HUES6 (cell line): ENCODE data around the gene TRPV6.

Experiments
- H3K27ac ChIP-seq: 2 replicates; pipeline ENCODE4 v1.7.0; 2013; ENCODE audit warnings: low read depth, mild to moderate bottlenecking, low read length, inconsistent platforms
- H3K27me3 ChIP-seq: 2 replicates; pipeline ENCODE4 v1.6.1; 2013; ENCODE audit warnings: low read length; ENCODE audit not compliant: control insufficient read depth, insufficient read depth
- H3K36me3 ChIP-seq: 2 replicates; pipeline ENCODE4 v1.6.1; 2013; ENCODE audit warnings: low read length; ENCODE audit not compliant: control insufficient read depth, insufficient read depth
- H3K4me1 ChIP-seq: 2 replicates; pipeline ENCODE4 v1.6.1; 2013; ENCODE audit warnings: low read length; ENCODE audit not compliant: control insufficient read depth, insufficient read depth
- H3K4me3 ChIP-seq: 2 replicates; pipeline ENCODE4 v1.5.1; 2013; ENCODE audit warnings: low read depth, low read length
- H3K9ac ChIP-seq: one replicate; pipeline ENCODE4 v1.6.1; 2013; ENCODE audit warnings: mild to moderate bottlenecking, low read length
- H3K9me3 ChIP-seq: 2 replicates; pipeline ENCODE4 v1.6.1; 2013; ENCODE audit warnings: low read depth, low read length; ENCODE audit not compliant: control insufficient read depth, insufficient read depth

TRPV6 gene

DNA sequence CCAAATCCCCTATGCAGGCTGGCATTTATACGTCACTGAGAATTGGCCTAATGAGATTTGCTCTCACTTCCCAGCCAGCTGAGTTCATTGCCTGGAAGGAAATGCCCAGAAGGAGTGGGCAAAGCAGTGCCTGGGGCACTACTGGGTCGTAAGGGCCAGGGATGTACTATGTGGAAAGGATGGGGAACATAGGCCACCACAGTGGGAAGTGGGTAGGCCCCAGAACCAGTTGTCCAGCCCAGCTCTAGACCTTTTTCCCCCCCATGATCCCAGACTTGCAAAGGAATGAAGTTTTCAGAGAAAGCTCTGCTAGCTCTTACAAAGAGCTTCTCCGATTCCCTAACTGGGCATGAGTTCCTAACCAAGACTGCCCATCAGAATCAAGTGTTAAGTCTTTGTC, 34.1 kb upstream of the TRPV6 start:
- no peaks in the 10 kb centered on the region for H3K9me3 ChIP-seq

DNA sequence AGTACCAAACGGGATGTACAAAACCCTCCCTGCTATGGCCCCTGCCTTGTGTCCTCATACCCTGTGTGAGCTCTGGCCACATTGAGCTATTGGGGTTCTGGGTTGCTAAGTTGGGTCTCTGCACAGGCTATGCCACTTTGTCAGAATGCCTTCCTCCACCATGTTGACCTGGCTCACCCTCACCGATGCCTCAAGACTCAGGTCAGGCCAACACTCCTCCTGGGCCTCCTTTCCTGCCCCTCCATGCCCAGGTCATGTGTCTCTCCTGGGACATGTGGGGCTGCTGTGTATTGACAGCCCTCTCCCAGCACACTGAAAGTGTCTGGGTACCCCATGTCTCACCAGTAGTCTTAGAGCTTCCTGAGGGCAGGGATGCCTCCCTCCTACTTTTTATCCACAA, 33.4 kb upstream of the TRPV6 start:
- Histone ChIP-seq H3K9me3 (no peaks in the 10 kb centered on the region), H3K4me3 (no peak overlapping the region), H3K27me3 (no peaks in the 10 kb centered on the region), H3K36me3 (no peaks in the 10 kb centered on the region), H3K27ac (no peak overlapping the region), H3K9ac (no peak overlapping the region), H3K4me1 (no peaks in the 10 kb centered on the region)

More for the DNA sequence above, 34.1 kb upstream of the TRPV6 start:
- H3K9ac ChIP-seq: no peak overlapping the region
- H3K27ac ChIP-seq: no peak overlapping the region
- no peaks in the 10 kb centered on the region for H3K4me1 ChIP-seq
- no peaks in the 10 kb centered on the region for H3K36me3 ChIP-seq
- H3K27me3 ChIP-seq: no peaks in the 10 kb centered on the region
- H3K4me3 ChIP-seq: no peak overlapping the region

DNA sequence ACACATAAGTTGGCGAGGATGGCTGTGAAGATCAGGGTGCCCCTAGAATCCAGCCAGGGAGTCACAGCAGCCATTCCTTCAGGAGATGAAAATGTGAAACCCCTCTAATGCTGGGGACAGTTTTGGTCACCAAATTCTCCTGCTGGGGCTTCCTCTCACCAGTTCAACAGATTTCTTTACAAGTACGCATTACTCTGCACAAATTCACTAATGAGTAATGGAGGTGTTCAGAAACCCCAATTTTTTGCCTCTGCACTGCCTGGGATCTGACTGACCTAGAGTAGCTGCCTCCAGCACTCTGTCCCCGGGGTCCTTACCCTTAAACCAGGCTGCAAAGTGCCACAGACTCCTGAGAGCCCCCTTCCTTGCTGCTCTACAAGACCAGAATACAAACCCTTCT, 31.9 kb upstream of the TRPV6 start:
- no peak overlapping the region for H3K27ac ChIP-seq
- H3K4me3 ChIP-seq: no peak overlapping the region
- no peaks in the 10 kb centered on the region for H3K36me3 ChIP-seq
- no peak overlapping the region for H3K9ac ChIP-seq
- H3K27me3 ChIP-seq: no peaks in the 10 kb centered on the region
- H3K9me3 ChIP-seq: no peaks in the 10 kb centered on the region
- no peaks in the 10 kb centered on the region for H3K4me1 ChIP-seq

DNA sequence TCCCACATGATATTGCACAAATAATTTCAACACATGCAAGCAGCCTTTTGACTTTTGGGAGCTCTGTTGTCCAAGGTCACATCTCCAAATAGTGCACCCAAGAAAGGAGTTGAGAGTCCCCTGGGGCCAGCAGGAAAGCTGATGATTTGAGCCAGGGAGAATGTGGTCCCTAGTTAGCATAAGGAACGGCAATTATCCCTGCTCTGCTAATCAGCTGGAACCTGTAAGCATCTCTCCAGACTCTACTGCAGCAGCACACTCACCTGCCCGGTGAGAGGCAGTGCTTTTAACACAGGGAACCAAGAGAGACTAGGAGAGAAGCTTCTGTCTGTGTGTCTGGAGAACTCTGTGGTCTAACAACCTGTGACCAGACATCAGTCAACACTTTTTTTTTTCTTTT, 31.0 kb upstream of the TRPV6 start:
- H3K4me1 ChIP-seq: no peaks in the 10 kb centered on the region
- H3K27me3 ChIP-seq: no peaks in the 10 kb centered on the region
- no peak overlapping the region for H3K27ac ChIP-seq
- no peak overlapping the region for H3K4me3 ChIP-seq
- H3K36me3 ChIP-seq: no peaks in the 10 kb centered on the region
- no peak overlapping the region for H3K9ac ChIP-seq
- H3K9me3 ChIP-seq: no peaks in the 10 kb centered on the region

DNA sequence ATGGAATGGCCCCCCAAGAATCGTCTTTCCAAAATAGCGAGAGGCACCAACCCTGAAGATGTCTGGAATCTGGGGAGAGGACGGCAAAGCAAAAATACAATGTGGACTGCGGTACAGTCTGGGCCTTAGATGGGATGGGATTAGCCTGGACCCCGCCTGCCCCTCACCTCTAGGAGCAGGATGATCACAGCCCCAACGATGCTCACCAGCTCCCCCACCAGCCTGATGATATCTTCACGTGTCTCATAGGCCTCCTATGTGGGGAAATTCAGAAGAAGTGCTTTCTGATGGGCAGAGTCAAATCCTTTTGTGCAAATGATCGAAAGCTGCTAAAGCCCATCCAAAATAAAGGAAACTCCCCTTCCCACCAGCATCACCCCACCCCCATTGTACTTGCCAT, 29.8 kb upstream of the TRPV6 start:
- no peaks in the 10 kb centered on the region for H3K36me3 ChIP-seq
- no peaks in the 10 kb centered on the region for H3K4me1 ChIP-seq
- H3K9ac ChIP-seq: no peak overlapping the region
- no peaks in the 10 kb centered on the region for H3K9me3 ChIP-seq
- no peak overlapping the region for H3K4me3 ChIP-seq
- H3K27me3 ChIP-seq: no peaks in the 10 kb centered on the region
- H3K27ac ChIP-seq: no peak overlapping the region

DNA sequence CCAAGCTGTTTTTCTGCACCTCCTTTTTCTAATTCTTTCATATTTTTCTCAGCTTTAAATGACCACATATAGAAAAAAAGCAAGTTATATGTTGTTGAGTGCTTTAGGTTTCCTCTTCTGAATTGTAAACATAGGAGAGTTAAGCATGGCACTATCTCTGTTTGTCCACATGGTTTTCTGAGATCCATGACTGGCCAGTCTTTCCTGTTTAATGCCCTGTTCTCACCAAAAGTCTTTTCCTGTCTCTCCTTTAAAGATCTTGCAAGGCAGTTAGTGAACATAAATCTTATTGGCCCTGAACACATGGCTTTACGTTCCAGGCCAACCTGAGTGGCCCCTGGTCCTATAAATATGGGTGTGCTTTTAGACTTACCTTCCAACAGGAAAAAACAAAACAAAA, 28.6 kb upstream of the TRPV6 start:
- H3K27me3 ChIP-seq: no peaks in the 10 kb centered on the region
- H3K9me3 ChIP-seq: no peaks in the 10 kb centered on the region
- H3K27ac ChIP-seq: no peak overlapping the region
- no peaks in the 10 kb centered on the region for H3K36me3 ChIP-seq
- no peak overlapping the region for H3K4me3 ChIP-seq
- H3K9ac ChIP-seq: no peak overlapping the region
- H3K4me1 ChIP-seq: no peaks in the 10 kb centered on the region

DNA sequence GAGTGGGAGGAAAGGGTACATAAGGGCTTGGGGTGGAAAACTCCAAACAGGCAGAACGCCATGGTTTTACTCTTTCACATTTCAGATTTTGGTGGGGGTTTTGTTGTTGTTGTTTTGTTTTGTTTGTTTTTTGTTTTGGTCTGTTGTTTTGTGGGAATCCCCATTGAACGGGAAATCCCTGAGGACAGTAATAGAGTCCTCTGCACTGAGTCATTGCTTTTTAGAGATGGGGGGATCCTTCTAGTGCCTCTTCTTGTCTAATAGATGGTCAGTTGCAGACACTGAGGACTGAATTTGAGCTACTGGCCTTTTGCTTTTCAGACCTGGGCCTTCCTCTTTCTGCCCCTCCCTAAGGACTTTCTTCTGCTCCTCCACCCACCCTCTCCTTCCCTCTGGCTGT, 28.0 kb upstream of the TRPV6 start:
- Histone ChIP-seq H3K27me3 (no peaks in the 10 kb centered on the region), H3K36me3 (no peaks in the 10 kb centered on the region), H3K4me3 (no peak overlapping the region), H3K27ac (no peak overlapping the region), H3K9ac (no peak overlapping the region), H3K4me1 (no peaks in the 10 kb centered on the region), H3K9me3 (no peaks in the 10 kb centered on the region)

DNA sequence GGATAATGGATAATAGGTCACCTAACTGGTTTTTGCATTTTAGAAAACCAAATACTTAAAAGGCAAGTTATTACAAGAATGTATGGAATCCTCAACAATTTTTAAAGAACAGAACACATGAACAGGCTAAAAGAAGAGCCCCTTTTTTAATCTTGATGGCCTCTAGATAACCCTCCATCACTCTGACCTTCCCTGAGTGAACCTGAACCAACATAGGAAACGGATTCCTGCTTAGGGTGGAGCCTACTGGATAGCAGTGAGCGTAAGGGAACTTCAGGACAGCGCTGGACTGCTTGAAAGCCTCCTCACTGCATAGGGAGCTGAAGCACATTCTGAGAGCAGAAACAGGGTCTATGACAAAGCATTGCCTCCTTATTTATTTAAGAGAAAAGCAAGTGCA, 27.5 kb upstream of the TRPV6 start:
- no peak overlapping the region for H3K9ac ChIP-seq
- H3K4me1 ChIP-seq: no peaks in the 10 kb centered on the region
- no peaks in the 10 kb centered on the region for H3K27me3 ChIP-seq
- no peaks in the 10 kb centered on the region for H3K36me3 ChIP-seq
- no peak overlapping the region for H3K4me3 ChIP-seq
- H3K27ac ChIP-seq: no peak overlapping the region
- no peaks in the 10 kb centered on the region for H3K9me3 ChIP-seq

DNA sequence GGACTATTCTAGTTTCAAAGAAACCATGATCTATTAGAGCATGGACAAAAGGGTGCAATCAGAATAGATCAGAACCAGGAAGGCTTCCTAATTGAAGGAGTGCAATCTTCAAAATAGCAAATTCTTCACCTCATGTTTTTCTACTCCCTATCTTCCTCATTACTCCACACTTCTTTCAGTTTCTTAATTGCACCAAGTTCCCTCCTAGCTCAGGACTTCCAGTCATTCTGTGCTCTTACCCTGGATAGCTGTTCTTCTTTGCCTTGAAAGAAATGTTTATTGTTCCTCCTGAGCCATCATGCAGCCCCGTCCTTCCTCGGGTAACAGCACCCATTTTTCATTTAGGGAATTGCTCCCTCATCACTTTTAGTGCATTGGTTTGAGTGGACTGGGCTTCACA, 24.9 kb upstream of the TRPV6 start:
- Histone ChIP-seq H3K9me3 (peaks cover 19% of the 10 kb centered on the region), H3K27me3 (no peaks in the 10 kb centered on the region), H3K4me1 (no peaks in the 10 kb centered on the region), H3K36me3 (no peaks in the 10 kb centered on the region), H3K4me3 (no peak overlapping the region), H3K9ac (no peak overlapping the region), H3K27ac (no peak overlapping the region)

DNA sequence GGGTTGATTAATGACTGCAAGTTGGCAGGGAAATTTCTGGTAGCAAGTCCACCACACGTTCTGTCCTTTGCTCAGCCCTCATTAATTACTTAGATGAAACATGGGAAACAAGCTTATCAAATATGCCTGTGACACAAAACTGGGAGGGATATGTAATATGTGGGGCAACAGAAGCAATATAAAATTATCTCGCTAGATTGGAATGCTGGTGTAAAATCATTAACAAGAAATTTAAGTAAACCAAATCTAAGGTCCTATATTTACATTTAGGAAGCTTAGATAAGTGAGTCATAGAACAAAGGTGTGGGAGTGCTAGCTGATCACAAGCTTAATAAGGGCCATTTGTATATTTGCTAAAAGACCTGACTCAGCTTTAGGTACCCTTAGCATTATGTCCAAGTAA, 24.5 kb upstream of the TRPV6 start:
- no peaks in the 10 kb centered on the region for H3K4me1 ChIP-seq
- no peaks in the 10 kb centered on the region for H3K36me3 ChIP-seq
- H3K27me3 ChIP-seq: no peaks in the 10 kb centered on the region
- H3K4me3 ChIP-seq: no peak overlapping the region
- H3K9ac ChIP-seq: no peak overlapping the region
- peaks cover 19% of the 10 kb centered on the region for H3K9me3 ChIP-seq
- no peak overlapping the region for H3K27ac ChIP-seq

DNA sequence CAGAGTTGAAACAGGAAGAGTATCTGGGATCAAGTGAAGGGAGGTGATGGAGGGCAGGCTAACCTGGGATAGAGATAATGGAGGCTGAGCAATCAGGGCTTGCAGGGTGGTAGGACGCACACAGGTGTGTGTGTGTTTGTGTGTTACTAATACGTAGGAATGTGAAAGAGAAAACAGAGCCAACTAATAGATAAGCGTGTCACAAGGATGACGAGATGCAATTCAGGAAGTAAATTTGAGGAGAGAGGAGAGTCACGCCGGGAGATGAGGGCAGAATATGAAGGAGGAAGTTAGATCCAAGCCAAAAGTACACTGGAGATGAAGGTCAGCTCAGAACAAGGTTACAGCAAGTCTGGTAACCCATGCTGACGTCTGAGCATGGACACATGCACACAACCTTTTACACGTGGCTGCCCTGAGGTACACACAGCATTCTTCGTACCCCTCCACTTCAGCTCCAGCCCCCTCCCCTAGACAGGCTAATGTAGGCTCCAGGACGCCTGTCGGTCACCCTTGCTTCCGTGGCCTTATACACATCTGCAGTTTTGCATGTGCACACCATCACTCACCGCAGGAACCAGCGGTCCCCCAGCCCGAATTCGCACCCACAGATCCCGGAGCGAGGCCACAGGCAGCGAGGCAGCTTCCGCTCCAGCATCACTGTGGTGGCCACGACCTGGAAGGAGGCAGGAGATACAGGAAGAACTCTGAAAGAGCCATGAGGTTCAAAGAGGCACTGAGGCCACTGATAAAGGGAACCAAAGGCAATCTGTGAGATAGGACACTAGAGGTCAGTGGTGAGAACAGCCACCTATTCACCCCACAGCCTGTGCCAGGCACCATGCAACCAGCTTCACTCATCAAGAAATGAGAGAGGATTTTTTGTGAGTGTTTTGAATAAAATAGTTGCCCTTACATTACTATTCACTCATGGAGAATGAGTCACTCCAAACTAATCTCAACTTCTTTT, 23.7 kb upstream of the TRPV6 start:
- Histone ChIP-seq H3K4me1 (no peaks in the 10 kb centered on the region), H3K36me3 (no peaks in the 10 kb centered on the region), H3K9me3 (peaks cover 26% of the 10 kb centered on the region), H3K9ac (no peak overlapping the region), H3K27ac (no peak overlapping the region), H3K27me3 (no peaks in the 10 kb centered on the region), H3K4me3 (no peak overlapping the region)
